GM10248 (cell line): ENCODE results near the gene SLC50A1.
"Not testable (repeated sequence)": the region's sequence is repeated elsewhere in the genome, so short reads cannot be mapped to it uniquely, and the experiment has no call there.

Experiments
- CTCF ChIA-PET: fragments of 300-600 bp; sonication (Branson Sonifier 250); formaldehyde crosslinking; extraction: SDS; loops from one replicate; lab custom pipeline; 2021; ENCODE audit warnings: antibody characterized with exemption; lab: Yijun Ruan, JAX
- POLR2A ChIA-PET: fragments of 350-650 bp; sonication (Branson Sonifier 250); formaldehyde crosslinking; extraction: SDS; loops from one replicate; lab custom pipeline; 2020; ENCODE audit warnings: antibody characterized with exemption; lab: Yijun Ruan, JAX
- DNase-seq: peaks from one replicate; pipeline ENCODE4 v3.0.0; 2012; ENCODE audit errors: extremely low spot score
- CTCF ChIP-seq: IDR thresholded peaks from 2 replicates; pipeline ENCODE4 v1.5.1; 2012; ENCODE audit warnings: mild to moderate bottlenecking, low read depth; ENCODE audit errors: extremely low read depth, missing control alignments, control extremely low read depth

SLC50A1 gene

GRCh38 chr1:155113450-155113980, 22.1 kb upstream of the SLC50A1 start:
- CTCF ChIA-PET, result no interaction called here
- DNase-seq, result no peak
- POLR2A ChIA-PET, result no interaction called here
- TF ChIP-seq CTCF, result no peak

- no peak for TF ChIP-seq CTCF
- ChIA-PET POLR2A (no interaction called here), CTCF (interaction anchor here (1.2 to 2.8 kb wide), 7 partner anchors 13 to 62 kb away, joined by 3 to 17 read pairs (median 6); partner anchors contain the start of gene KRTCAP2)
- DNase-seq, result no peak
Observed at GRCh38 chr1:155116113-155116764, 19.4 kb upstream of the SLC50A1 start.

- TF ChIP-seq CTCF, result no peak
- ChIA-PET CTCF (interaction anchor here (0.8 to 1.7 kb wide), 3 partner anchors 12 to 32 kb away, joined by 4 to 8 read pairs (median 6); no protein-coding TSS in a partner anchor), POLR2A (no interaction called here)
- DNase-seq, result no peak
Observed at GRCh38 chr1:155117610-155118009, 18.0 kb upstream of the SLC50A1 start.

- POLR2A ChIA-PET, DNase-seq: not testable (repeated sequence)
- CTCF ChIA-PET, result interaction anchor here (0.8 to 1.7 kb wide), 3 partner anchors 12 to 33 kb away, joined by 4 to 8 read pairs (median 6); no protein-coding TSS in a partner anchor
Observed at GRCh38 chr1:155118090-155118489, 17.6 kb upstream of the SLC50A1 start.

GRCh38 chr1:155120253-155120652, 15.4 kb upstream of the SLC50A1 start:
- no peak for TF ChIP-seq CTCF
- POLR2A ChIA-PET, result no interaction called here
- DNase-seq, result no peak
- CTCF ChIA-PET, result interaction anchor here (0.9 to 2.8 kb wide), 3 partner anchors 29 to 100 kb away, joined by 3 to 16 read pairs (median 3); no protein-coding TSS in a partner anchor

GRCh38 chr1:155121249-155121648, 14.4 kb upstream of the SLC50A1 start:
- no peak for DNase-seq
- ChIA-PET POLR2A (no interaction called here), CTCF (interaction anchor here (1.1 to 2.8 kb wide), 3 partner anchors 15 to 47 kb away, joined by 3 to 16 read pairs (median 3); no protein-coding TSS in a partner anchor)
- no peak for TF ChIP-seq CTCF

- CTCF ChIA-PET, result interaction anchor here (1.1 to 2.8 kb wide), 3 partner anchors 31 to 62 kb away, joined by 3 to 16 read pairs (median 3); no protein-coding TSS in a partner anchor
- no peak for TF ChIP-seq CTCF
- POLR2A ChIA-PET, result no interaction called here
- no peak for DNase-seq
Observed at GRCh38 chr1:155122308-155122707, 13.3 kb upstream of the SLC50A1 start.
